A549 (cell line): ENCODE results near the gene SANBR. TPM values are rescaled to one million over a fixed set of nuclear protein-coding genes. Genes with fewer than 3 reads are reported as not detected.

ENCODE experiments used
- ATAC-seq, 2 experiments: fragments of 200-7000 bp in 1 of 2; fragments of >200 bp in 1 of 2; cut with Nextera tagmentation in 1 of 2; cut with Tn5 transposase in 1 of 2; 3 replicates each; pipeline versions ENCODE4 v1.8.0 to v1.9.1; 2018 to 2020; ENCODE audit warnings: mild to moderate bottlenecking in 1 of 2, moderate library complexity in 1 of 2
- CTCF ChIA-PET: fragments of 300-600 bp; sonication (Branson Sonifier 250); formaldehyde crosslinking; extraction: SDS; loops from one replicate; lab custom pipeline; 2021; ENCODE audit warnings: antibody characterized with exemption, inconsistent platforms; lab: Yijun Ruan, JAX
- POLR2A ChIA-PET: fragments of 350-600 bp; formaldehyde crosslinking; extraction: SDS; loops from one replicate; lab custom pipeline; 2021; ENCODE audit warnings: antibody characterized with exemption, inconsistent platforms; lab: Yijun Ruan, JAX
- DNase-seq, 2 experiments: peaks; one replicate each; pipeline versions ENCODE4 v3.0.0 to v3.0.0-alpha.2; 2011 to 2016; ENCODE audit warnings: low read depth in 1 of 2, low spot score in 1 of 2
- FAIRE-seq: peaks from 2 replicates; lab custom pipeline; 2011; peaks lifted over from hg19 to GRCh38; lab: Jason Lieb, UNC
- H3K27ac ChIP-seq, 2 experiments: fragments of >200 bp; sonication (Bioruptor Twin); formaldehyde crosslinking; 3 replicates each; pipeline ENCODE4 v1.5.1; 2016 to 2017
- H3K4me1 ChIP-seq: fragments of >200 bp; sonication (Bioruptor Twin); formaldehyde crosslinking; 3 replicates; pipeline ENCODE4 v1.6.1; 2016
- H3K4me2 ChIP-seq: fragments of >200 bp; sonication (Bioruptor Twin); formaldehyde crosslinking; 3 replicates; pipeline ENCODE4 v1.6.1; 2016
- H3K4me3 ChIP-seq: fragments of >200 bp; sonication (Bioruptor Twin); formaldehyde crosslinking; 3 replicates; pipeline ENCODE4 v1.5.1; 2016
- H3K9me3 ChIP-seq: fragments of >200 bp; sonication (Bioruptor Twin); formaldehyde crosslinking; 3 replicates; pipeline ENCODE4 v1.6.1; 2016
- BHLHE40 ChIP-seq: IDR thresholded peaks from 2 replicates; pipeline ENCODE4 v1.6.1; 2012; ENCODE audit warnings: low read depth, low read length, inconsistent platforms
- CBX2 ChIP-seq: fragments of 200-600 bp; sonication (generic); IDR thresholded peaks from 2 replicates; pipeline ENCODE4 v1.6.1; 2016; ENCODE audit warnings: low read depth, mild to moderate bottlenecking, borderline replicate concordance
- CBX8 ChIP-seq: fragments of 200-600 bp; sonication (generic); IDR thresholded peaks from 2 replicates; pipeline ENCODE4 v1.6.1; 2016
- CEBPB ChIP-seq, 2 experiments: fragments of >200 bp in 1 of 2; sonication (Bioruptor Twin) in 1 of 2; formaldehyde crosslinking in 1 of 2; IDR thresholded peaks; 2 replicates each; pipeline ENCODE4 v1.6.1; 2012 to 2016
- CHD4 ChIP-seq: fragments of 200-600 bp; sonication (generic); IDR thresholded peaks from 2 replicates; pipeline ENCODE4 v1.6.1; 2016; ENCODE audit warnings: antibody characterized with exemption, mild to moderate bottlenecking, borderline replicate concordance
- EHMT2 ChIP-seq: fragments of 200-600 bp; sonication (generic); IDR thresholded peaks from 2 replicates; pipeline ENCODE4 v1.6.1; 2016; ENCODE audit warnings: antibody characterized with exemption, low read depth, mild to moderate bottlenecking, moderate library complexity
- ELK1 ChIP-seq: fragments of 150-350 bp; IDR thresholded peaks from 2 replicates; pipeline ENCODE4 v1.6.1; 2014; ENCODE audit warnings: low read depth, mild to moderate bottlenecking, low read length
- FOSB ChIP-seq: fragments of 250-450 bp; sonication (Bioruptor Pico); IDR thresholded peaks from 2 replicates; pipeline ENCODE4 v1.5.0; 2020; ENCODE audit warnings: mild to moderate bottlenecking, moderate library complexity
- FOSL2 ChIP-seq, 2 experiments: fragments of 450-650 bp in 1 of 2; fragments of >200 bp in 1 of 2; sonication (Bioruptor Twin) in 1 of 2; formaldehyde crosslinking; IDR thresholded peaks; 2 replicates each; pipeline versions ENCODE4 v1.5.0 to v1.6.1; 2016 to 2020; ENCODE audit warnings: mild to moderate bottlenecking in 1 of 2, moderate library complexity in 1 of 2
- FOXS1 ChIP-seq: fragments of 250-450 bp; sonication (Bioruptor Pico); IDR thresholded peaks from 2 replicates; pipeline ENCODE4 v1.5.0; 2020; ENCODE audit warnings: mild to moderate bottlenecking, moderate library complexity
- HDAC2 ChIP-seq: fragments of 200-600 bp; sonication (generic); IDR thresholded peaks from 2 replicates; pipeline ENCODE4 v1.6.1; 2016
- HOXB13 ChIP-seq: fragments of 250-450 bp; sonication (Bioruptor Pico); IDR thresholded peaks from 2 replicates; pipeline ENCODE4 v1.5.0; 2020; ENCODE audit warnings: low read depth, mild to moderate bottlenecking, moderate library complexity
- HOXB5 ChIP-seq: fragments of 250-450 bp; sonication (Bioruptor Pico); IDR thresholded peaks from 2 replicates; pipeline ENCODE4 v1.5.0; 2020; ENCODE audit warnings: mild to moderate bottlenecking, moderate library complexity
- KDM1A ChIP-seq: fragments of 200-600 bp; sonication (generic); IDR thresholded peaks from 2 replicates; pipeline ENCODE4 v1.6.1; 2016; ENCODE audit warnings: low read depth, mild to moderate bottlenecking
- MAFK ChIP-seq: fragments of 450-650 bp; IDR thresholded peaks from 2 replicates; pipeline ENCODE4 v1.6.1; 2014; ENCODE audit not compliant: partially characterized antibody
- MAX ChIP-seq: IDR thresholded peaks from 2 replicates; pipeline ENCODE4 v1.6.1; 2012
- NFE2L2 ChIP-seq: fragments of 150-350 bp; conservative IDR thresholded peaks from 2 replicates; pipeline ENCODE4 v1.6.1; 2014; ENCODE audit warnings: low read length
- NPAS2 ChIP-seq: fragments of 250-450 bp; sonication (Bioruptor Pico); IDR thresholded peaks from 2 replicates; pipeline ENCODE4 v1.8.0; 2022; ENCODE audit warnings: mild to moderate bottlenecking, moderate library complexity, borderline replicate concordance
- PHF8 ChIP-seq: fragments of 200-600 bp; sonication (generic); IDR thresholded peaks from 2 replicates; pipeline ENCODE4 v1.6.1; 2016; ENCODE audit warnings: low read depth, mild to moderate bottlenecking, antibody characterized with exemption, moderate library complexity, borderline replicate concordance
- POLR2A ChIP-seq: IDR thresholded peaks from 2 replicates; pipeline ENCODE4 v1.6.1; 2012; ENCODE audit warnings: mild to moderate bottlenecking, low read length
- RAD21 ChIP-seq, 2 experiments: fragments of >200 bp in 1 of 2; sonication (Bioruptor Twin) in 1 of 2; formaldehyde crosslinking in 1 of 2; IDR thresholded peaks in 1 of 2; conservative IDR thresholded peaks in 1 of 2; 2 replicates in 1 of 2; 3 replicates in 1 of 2; pipeline ENCODE4 v1.6.1; 2012 to 2018; ENCODE audit warnings: inconsistent platforms in 1 of 2
- RNF2 ChIP-seq: fragments of 200-600 bp; sonication (generic); IDR thresholded peaks from 2 replicates; pipeline ENCODE4 v1.6.1; 2016; ENCODE audit warnings: low read depth, mild to moderate bottlenecking, antibody characterized with exemption, moderate library complexity, borderline replicate concordance
- SMC3 ChIP-seq: fragments of >200 bp; sonication (Bioruptor Twin); formaldehyde crosslinking; IDR thresholded peaks from 3 replicates; pipeline ENCODE4 v1.6.1; 2018; ENCODE audit warnings: inconsistent platforms
- TFCP2L1 ChIP-seq: fragments of 250-450 bp; sonication (Bioruptor Pico); IDR thresholded peaks from 2 replicates; pipeline ENCODE4 v1.5.0; 2021; ENCODE audit warnings: mild to moderate bottlenecking
- TP53 ChIP-seq: fragments of 250-450 bp; sonication (Bioruptor Pico); IDR thresholded peaks from 2 replicates; pipeline ENCODE4 v1.5.0; 2021; ENCODE audit warnings: mild to moderate bottlenecking, moderate library complexity
- USF2 ChIP-seq: fragments of 450-650 bp; IDR thresholded peaks from 2 replicates; pipeline ENCODE4 v1.6.1; 2014; ENCODE audit warnings: antibody characterized with exemption
- ZC3H11A ChIP-seq: fragments of 450-650 bp; IDR thresholded peaks from 2 replicates; pipeline ENCODE4 v1.6.1; 2014; ENCODE audit warnings: antibody characterized with exemption, mild to moderate bottlenecking
- ZFP36 ChIP-seq: fragments of 450-650 bp; IDR thresholded peaks from 2 replicates; pipeline ENCODE4 v1.6.1; 2014; ENCODE audit warnings: borderline replicate concordance; ENCODE audit not compliant: partially characterized antibody
- ZSCAN20 ChIP-seq: fragments of 250-450 bp; sonication (Bioruptor Pico); IDR thresholded peaks from 2 replicates; pipeline ENCODE4 v1.8.0; 2022; ENCODE audit warnings: mild to moderate bottlenecking, moderate library complexity
- WGBS: methylation state at CpG from one replicate; pipeline ENCODE4 v1.1.6; 2017; ENCODE audit errors: missing lambda C conversion rate; 5-methylcytosine and 5-hydroxymethylcytosine counted together
- polyA plus RNA-seq, 4 experiments: library from polyadenylated mRNA; depleted of rRNA in 3 of 4; stranded (reverse); fragments of >200 nt; fragmentation: RNase III in 1 of 4; extraction: RNeasy Plus Mini Kit Qiagen cat#74134 plus additional on column Dnase treatment in 1 of 4; gene quantifications; 2 replicates in 3 of 4; 3 replicates in 1 of 4; pipeline ENCODE4 v1.2.3, GENCODE V29; 2011 to 2017

The SANBR gene
- polyA plus RNA-seq, 2 of the 4 experiments (the other 2 are of a cell fraction) = 17.1 to 31.6 TPM

- TF ChIP-seq ZFP36 = no peak
- TF ChIP-seq CHD4 = no peak
- TF ChIP-seq USF2 = no peak
- TF ChIP-seq MAX = 0 out of 2 replicates have a peak, but pooled peaks have one; percentile 16
- TF ChIP-seq CBX8 = no peak
- TF ChIP-seq RNF2 = no peak
Observed at GRCh38 chr2:61017556-61018317, 47.9 kb upstream of the SANBR start, which contains the start of the genes PEX13 and PUS10 (continued).

GRCh38 chr2:61018318-61018755 lies 47.3 kb upstream of the SANBR start:
- TF ChIP-seq FOXS1 (CRISPR knock-in tag) = no peak
- TF ChIP-seq SMC3 = no peak
- no peak for TF ChIP-seq HOXB13 (CRISPR knock-in tag)
- TF ChIP-seq MAFK = no peak
- TF ChIP-seq TFCP2L1 (CRISPR knock-in tag) = no peak
- no peak for TF ChIP-seq NPAS2 (CRISPR knock-in tag)
- no peak for TF ChIP-seq POLR2A
- no peak for TF ChIP-seq NFE2L2
- TF ChIP-seq CBX2 = no peak
- POLR2A ChIA-PET = interaction anchor here (0.5 kb wide), 1 partner anchor 50 kb away, joined by 3 read pairs; no protein-coding TSS in a partner anchor
- Histone ChIP-seq H3K4me2 (peak overlapping the region; percentile 74), H3K4me1 (peaks cover 24% of the 10 kb centered on the region), H3K4me3 (peak overlapping the region; percentile 86), H3K27ac (peak overlapping the region; percentile 94 to 97), H3K9me3 (peaks cover 11% of the 10 kb centered on the region)
- no peak for FAIRE-seq
- ATAC-seq = peak; percentile 50 to 56; a peak in 5 of 6 replicates
- CTCF ChIA-PET = no interaction called here
- peak in 1 of 2 experiments; percentile 54 for DNase-seq
- WGBS = 2% methylated on average over 7 of the region's 7 CpGs

- Histone ChIP-seq H3K4me1 (peaks cover 24% of the 10 kb centered on the region), H3K4me3 (peak overlapping the region; percentile 86), H3K27ac (peak overlapping the region; percentile 94 to 97), H3K4me2 (peak overlapping the region; percentile 74), H3K9me3 (peaks cover 11% of the 10 kb centered on the region)
- 19% methylated on average over 6 of the region's 6 CpGs for WGBS
- TF ChIP-seq ZSCAN20 (CRISPR knock-in tag) = no peak
- TF ChIP-seq EHMT2 = no peak
- TF ChIP-seq NPAS2 (CRISPR knock-in tag) = no peak
- TF ChIP-seq HDAC2 = no peak
- no peak for TF ChIP-seq ZC3H11A
- TF ChIP-seq RAD21 (conservative IDR thresholded peaks at IDR 0.05 in 1 of 2, IDR thresholded peaks at IDR 0.05 in 1 of 2) = no peak
- TF ChIP-seq BHLHE40 = no peak
- TF ChIP-seq HOXB5 (CRISPR knock-in tag) = no peak
- TF ChIP-seq KDM1A = no peak
- no peak for TF ChIP-seq FOSL2 (IDR thresholded peaks at IDR 0.05)
- no peak for TF ChIP-seq FOSL2 (CRISPR knock-in tag; IDR thresholded peaks at IDR 0.05)
- TF ChIP-seq CEBPB (IDR thresholded peaks at IDR 0.05) = no peak
- no peak for TF ChIP-seq MAFK
- TF ChIP-seq PHF8 = no peak
- TF ChIP-seq HOXB13 (CRISPR knock-in tag) = no peak
- TF ChIP-seq ELK1 = no peak
- no peak for TF ChIP-seq CHD4
- no peak for TF ChIP-seq TP53
- no peak for TF ChIP-seq FOSB (CRISPR knock-in tag)
- TF ChIP-seq CBX2 = no peak
- no peak for TF ChIP-seq SMC3
- no peak for DNase-seq
- ChIA-PET POLR2A (no interaction called here), CTCF (no interaction called here)
- no peak for ATAC-seq
- no peak for FAIRE-seq
Observed at GRCh38 chr2:61018798-61019197, 46.9 kb upstream of the SANBR start.
